ENCODE data around the gene PCDHGA12.

Gene PCDHGA12

DNA sequence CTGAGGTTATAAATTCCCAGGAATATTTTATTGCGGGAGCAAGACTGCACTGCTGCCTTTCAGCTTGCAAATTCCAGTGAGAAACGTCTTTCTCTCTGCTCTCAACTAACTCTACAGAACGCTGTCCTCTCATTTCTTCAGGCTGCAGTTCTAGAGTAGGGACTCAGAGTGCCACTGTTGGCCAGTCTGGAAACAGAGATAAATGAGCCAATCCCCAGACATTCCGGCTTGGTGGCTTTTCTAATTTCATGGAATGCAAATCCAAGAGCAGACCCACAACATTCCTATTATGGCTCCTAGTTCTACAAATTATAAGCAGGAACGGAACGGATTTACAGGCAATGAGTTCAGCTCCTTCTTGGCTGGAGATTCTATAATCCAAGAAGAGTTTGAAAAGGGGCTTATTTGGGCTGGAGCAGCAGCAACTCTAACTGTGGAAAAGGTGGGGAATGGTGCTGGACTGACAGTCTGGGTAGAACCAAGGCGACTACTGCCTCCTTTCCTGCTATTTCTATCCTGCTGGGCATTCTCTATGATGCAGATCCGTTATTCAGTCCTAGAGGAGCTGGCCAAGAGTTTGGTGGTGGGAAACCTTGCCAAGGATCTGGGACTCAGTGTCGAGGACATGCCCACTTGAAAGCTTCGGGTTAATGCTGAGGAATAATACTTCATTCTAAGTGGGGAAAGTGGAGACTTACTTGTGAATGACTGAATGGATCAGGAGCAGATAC is 9.3 kb downstream of the PCDHGA12 start:
- DNase-seq (ENCODE audit: low read depth), result no peak

DNA sequence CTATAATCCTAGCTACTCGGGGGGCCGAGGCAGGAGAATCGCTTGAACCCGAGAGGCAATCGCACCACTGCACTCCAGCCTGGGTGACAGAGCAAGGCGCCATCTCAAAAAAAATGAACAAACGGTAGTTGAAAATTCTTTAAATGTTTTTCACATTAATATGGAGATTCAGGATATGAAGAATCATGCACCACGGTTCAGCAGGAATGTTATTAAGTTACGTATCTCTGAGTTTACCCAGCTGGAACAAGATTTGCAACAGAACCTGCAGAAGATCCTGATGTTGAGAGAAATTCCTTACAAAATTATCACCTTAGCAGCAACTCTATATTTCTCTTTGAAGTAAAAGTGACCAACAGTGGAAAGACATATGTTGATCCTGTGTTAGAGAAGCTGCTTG is 10.0 kb downstream of the PCDHGA12 start:
- DNase-seq (ENCODE audit: low read depth), result no peak

DNA sequence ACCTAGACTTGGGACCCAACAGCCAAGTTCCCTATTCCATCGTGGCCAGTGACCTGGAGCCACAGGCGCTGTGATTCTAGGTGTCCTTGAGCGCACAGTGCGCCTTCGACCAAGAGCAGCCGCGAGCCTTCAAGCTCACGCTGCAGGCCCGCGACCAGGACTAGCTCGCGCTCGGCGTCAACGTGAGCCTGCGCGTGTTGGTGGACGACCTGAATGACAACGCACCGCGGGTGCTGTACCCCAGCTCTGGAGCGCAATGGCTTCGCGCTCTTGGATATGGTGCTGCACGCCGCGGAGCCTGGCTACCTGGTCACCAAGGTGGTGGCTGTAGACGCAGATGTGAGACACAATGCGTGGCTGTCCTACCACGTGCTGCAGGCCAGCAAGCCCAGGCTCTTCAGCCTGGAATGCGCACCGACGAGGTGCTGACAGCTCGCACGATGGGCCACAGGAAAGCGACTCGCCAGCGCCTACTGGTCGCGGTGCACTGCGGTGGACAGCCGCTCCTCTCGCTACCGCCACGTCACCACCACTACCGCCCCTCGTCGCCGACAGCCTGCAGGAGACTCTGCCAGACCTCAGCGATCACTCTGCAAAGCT is 11.4 kb downstream of the PCDHGA12 start:
- DNase-seq (ENCODE audit: low read depth), result no peak

DNA sequence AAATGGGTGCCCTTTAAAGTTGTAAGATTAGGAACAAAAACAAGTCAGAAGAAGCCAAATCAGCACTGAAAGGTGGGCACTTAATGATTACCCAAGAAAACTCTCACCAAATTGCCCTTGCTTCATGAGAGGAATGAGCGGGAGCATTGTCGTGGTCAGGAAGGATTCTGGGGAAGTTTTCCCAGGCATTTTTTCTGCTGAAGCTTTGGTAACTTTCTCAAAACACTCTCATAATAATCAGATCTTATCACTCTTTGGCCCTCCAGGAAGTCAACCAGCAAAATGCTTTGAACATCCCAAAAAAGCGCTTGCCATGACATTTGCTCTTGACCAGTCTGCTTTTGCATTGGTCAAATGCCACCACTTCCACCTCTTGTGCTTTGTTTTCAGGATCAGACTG is 35.0 kb downstream of the PCDHGA12 start:
- no peak for DNase-seq (ENCODE audit: low read depth)

DNA sequence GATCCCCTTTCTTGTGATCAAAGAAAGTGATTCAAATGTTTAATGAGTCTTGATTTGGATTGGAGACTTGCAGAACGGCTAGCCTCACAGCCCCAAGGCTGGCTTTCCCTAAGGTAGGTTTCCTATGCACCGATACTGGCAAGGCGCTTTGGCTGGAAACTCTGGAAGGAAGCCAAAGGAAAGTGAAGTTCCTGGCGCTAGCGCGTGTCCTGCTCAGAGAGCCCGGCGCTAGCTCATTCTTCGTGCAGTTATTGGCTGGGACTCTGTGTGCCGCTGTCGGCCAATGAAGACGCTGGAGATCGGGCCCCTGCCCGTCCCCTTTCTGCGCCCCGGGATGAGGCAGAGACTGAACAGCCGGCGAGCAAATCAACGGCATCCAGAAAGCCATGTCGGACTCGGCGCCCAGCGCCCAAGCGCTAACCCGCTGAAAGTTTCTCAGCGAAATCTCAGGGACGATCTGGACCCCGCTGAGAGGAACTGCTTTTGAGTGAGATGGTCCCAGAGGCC is 45.4 kb downstream of the PCDHGA12 start, which contains the start of gene PCDHGC3:
TSS of gene PCDHGC3 (plus strand) at position 342 of the 507 bp plus-strand sequence. CDS start at position 493, 151 bp downstream.
- no peak for DNase-seq (ENCODE audit: low read depth)

DNA sequence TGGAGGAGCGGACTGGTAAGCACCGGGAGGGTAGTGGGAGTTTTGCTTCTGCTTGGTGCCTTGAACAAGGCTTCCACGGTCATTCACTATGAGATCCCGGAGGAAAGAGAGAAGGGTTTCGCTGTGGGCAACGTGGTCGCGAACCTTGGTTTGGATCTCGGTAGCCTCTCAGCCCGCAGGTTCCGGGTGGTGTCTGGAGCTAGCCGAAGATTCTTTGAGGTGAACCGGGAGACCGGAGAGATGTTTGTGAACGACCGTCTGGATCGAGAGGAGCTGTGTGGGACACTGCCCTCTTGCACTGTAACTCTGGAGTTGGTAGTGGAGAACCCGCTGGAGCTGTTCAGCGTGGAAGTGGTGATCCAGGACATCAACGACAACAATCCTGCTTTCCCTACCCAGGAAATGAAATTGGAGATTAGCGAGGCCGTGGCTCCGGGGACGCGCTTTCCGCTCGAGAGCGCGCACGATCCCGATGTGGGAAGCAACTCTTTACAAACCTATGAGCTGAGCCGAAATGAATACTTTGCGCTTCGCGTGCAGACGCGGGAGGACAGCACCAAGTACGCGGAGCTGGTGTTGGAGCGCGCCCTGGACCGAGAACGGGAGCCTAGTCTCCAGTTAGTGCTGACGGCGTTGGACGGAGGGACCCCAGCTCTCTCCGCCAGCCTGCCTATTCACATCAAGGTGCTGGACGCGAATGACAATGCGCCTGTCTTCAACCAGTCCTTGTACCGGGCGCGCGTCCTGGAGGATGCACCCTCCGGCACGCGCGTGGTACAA is 46.0 kb downstream of the PCDHGA12 start:
- no peak for DNase-seq (ENCODE audit: low read depth)

DNA sequence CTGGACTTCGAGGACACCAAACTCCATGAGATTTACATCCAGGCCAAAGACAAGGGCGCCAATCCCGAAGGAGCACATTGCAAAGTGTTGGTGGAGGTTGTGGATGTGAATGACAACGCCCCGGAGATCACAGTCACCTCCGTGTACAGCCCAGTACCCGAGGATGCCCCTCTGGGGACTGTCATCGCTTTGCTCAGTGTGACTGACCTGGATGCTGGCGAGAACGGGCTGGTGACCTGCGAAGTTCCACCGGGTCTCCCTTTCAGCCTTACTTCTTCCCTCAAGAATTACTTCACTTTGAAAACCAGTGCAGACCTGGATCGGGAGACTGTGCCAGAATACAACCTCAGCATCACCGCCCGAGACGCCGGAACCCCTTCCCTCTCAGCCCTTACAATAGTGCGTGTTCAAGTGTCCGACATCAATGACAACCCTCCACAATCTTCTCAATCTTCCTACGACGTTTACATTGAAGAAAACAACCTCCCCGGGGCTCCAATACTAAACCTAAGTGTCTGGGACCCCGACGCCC is 46.8 kb downstream of the PCDHGA12 start:
- DNase-seq (ENCODE audit: low read depth), result no peak

DNA sequence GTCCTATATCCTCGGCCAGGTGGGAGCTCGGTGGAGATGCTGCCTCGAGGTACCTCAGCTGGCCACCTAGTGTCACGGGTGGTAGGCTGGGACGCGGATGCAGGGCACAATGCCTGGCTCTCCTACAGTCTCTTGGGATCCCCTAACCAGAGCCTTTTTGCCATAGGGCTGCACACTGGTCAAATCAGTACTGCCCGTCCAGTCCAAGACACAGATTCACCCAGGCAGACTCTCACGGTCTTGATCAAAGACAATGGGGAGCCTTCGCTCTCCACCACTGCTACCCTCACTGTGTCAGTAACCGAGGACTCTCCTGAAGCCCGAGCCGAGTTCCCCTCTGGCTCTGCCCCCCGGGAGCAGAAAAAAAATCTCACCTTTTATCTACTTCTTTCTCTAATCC is 47.5 kb downstream of the PCDHGA12 start:
- DNase-seq (ENCODE audit: low read depth), result no peak

DNA sequence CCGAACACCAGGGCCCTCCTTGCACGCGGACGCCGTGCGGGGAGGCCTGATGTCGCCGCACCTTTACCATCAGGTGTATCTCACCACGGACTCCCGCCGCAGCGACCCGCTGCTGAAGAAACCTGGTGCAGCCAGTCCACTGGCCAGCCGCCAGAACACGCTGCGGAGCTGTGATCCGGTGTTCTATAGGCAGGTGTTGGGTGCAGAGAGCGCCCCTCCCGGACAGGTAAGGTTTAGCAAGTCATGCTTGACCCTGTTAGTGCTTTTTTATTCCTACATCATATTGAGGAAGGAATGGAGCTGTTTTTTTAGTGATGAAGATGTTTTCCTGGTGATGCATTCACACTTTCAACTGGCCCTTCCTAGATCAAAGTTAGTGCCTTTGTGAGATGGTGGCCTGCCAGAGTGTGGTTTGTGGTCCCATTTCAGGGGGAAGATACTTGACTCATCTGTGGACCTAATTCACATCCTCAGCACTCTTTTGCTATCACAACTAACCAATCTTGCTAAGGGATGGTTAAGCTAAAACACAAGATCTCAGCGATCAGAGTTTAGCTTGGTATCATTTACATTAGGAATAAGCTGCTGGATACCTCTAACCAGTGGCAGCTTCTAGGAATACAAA is 48.1 kb downstream of the PCDHGA12 start:
- DNase-seq (ENCODE audit: low read depth), result no peak

DNA sequence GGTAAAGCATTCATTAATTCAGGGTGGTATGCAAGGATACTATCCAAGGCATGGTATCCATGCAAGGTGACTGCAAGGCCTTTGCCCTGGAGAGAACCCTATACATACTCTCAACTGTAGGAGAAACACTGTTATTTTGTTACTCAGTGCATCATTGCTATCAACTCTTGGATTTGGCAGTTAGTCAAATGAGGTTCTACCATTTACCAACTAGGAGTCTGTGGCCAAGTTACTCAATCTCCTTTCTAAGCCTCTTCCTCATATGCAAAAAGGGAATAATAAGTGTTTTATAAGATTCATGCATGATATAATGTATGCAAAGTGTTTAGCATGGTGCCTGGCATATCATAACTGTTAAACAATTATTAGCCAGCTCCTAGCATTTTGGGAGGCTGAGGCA is 49.5 kb downstream of the PCDHGA12 start:
- DNase-seq (ENCODE audit: low read depth), result no peak
